ENCODE data around the gene CTBP2.
A peak's percentile ranks its signal among the peaks of the same experiment; 100 is the strongest.

CTBP2 gene

DNA sequence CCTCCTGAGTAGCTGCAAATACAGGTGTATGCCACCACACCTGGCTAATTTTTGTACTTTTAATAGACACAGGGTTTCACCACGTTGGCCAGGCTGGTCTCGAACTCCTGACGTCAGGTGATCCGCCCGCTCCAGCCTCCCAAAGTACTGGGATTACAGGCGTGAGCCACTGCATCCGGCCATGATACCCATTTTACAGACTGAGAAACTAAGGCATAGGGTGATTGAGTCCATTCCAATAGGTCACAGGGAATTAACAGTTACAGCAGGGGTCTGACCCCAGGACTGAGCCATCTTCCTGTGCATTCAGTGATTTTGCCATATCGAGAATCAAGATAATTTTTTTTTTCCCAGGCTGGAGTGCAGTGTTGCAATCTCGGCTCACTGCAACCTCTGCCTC is 12.3 kb upstream of the CTBP2 start:
- no peak for DNase-seq (ENCODE audit: low spot score)
- TF ChIP-seq CTCF (IDR thresholded peaks at IDR 0.05): no peak
- no peak overlapping the region for H3K27ac ChIP-seq

GRCh38 chr10:125171402-125172306 is 11.3 kb upstream of the CTBP2 start:
- Histone ChIP-seq H3K27ac (no peak overlapping the region), H3K4me3 (no peak overlapping the region)
- TF ChIP-seq CTCF (IDR thresholded peaks at IDR 0.05): no peak
- no peak for DNase-seq (ENCODE audit: low spot score)

More for the DNA sequence above, 12.3 kb upstream of the CTBP2 start:
- no peak overlapping the region for H3K4me3 ChIP-seq

- no peak overlapping the region for H3K27ac ChIP-seq
- H3K4me3 ChIP-seq: no peak overlapping the region
- no peak for TF ChIP-seq CTCF (IDR thresholded peaks at IDR 0.05)
- DNase-seq (ENCODE audit: low spot score): peak; percentile 36
These were observed 9.6 kb upstream of the CTBP2 start for GRCh38 chr10:125169915-125170314.

- DNase-seq (ENCODE audit: low spot score): no peak
- H3K4me3 ChIP-seq: no peak overlapping the region
- H3K27ac ChIP-seq: no peak overlapping the region
- no peak for TF ChIP-seq CTCF (IDR thresholded peaks at IDR 0.05)
These were observed 8.9 kb upstream of the CTBP2 start for GRCh38 chr10:125169279-125169678.

- DNase-seq (ENCODE audit: low spot score): no peak
- H3K27ac ChIP-seq: no peak overlapping the region
- H3K4me3 ChIP-seq: no peak overlapping the region
- no peak for TF ChIP-seq CTCF (IDR thresholded peaks at IDR 0.05)
These were observed 6.3 kb upstream of the CTBP2 start for GRCh38 chr10:125166658-125167057.

DNA sequence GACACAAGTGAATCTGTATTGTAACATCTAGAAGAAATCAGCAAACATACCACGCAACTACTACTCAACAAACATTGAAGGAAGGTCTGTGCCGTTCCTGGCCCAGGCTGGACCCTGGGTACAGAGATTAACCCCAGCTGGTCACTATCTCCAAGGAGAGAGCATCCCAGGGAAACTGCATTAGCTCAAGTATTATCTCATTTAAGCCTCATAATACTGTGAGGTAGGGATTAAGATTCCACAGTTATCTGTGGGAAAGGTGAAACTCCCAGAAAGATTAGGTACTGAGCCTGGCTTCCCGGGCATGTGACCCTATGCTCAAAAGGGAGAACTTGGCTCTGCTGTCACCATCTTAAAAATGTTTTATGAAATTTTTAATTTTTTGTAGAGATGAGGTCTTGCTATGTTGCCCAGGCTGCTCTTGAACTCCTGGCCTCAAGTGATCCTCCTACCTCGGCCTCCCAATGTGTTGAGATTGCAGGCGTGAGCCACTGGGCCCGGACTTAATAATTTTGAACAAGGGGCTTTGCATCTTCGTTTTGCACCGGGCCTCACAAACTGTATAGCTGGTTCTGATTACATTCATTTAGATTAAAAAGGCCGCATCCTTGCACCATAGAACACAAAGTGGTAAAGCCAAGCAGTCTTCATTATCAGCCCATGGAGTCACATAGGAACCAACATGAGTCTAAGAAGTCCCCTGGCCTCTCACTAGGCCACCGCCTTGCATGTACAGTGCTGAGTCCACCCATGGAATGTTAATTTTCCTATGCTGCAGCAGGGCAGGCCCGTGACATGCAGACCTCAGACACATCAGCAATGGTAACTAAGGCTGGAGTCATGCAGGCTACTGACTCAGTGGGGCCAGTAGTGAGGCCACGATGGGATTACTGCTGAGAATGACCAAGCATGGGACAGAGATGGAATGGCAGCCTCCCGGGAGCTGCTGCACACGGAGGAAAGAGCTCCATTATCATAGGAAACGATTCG is 5.5 kb upstream of the CTBP2 start:
- no peak for TF ChIP-seq CTCF (IDR thresholded peaks at IDR 0.05)
- H3K27ac ChIP-seq: no peak overlapping the region
- peak; percentile 47 for DNase-seq (ENCODE audit: low spot score)

More for the DNA sequence above, 5.5 kb upstream of the CTBP2 start:
- no peak overlapping the region for H3K4me3 ChIP-seq

Data from coronary artery (tissue), 2 donors.